ENCODE results near the gene UBQLN4.

UBQLN4 gene

DNA sequence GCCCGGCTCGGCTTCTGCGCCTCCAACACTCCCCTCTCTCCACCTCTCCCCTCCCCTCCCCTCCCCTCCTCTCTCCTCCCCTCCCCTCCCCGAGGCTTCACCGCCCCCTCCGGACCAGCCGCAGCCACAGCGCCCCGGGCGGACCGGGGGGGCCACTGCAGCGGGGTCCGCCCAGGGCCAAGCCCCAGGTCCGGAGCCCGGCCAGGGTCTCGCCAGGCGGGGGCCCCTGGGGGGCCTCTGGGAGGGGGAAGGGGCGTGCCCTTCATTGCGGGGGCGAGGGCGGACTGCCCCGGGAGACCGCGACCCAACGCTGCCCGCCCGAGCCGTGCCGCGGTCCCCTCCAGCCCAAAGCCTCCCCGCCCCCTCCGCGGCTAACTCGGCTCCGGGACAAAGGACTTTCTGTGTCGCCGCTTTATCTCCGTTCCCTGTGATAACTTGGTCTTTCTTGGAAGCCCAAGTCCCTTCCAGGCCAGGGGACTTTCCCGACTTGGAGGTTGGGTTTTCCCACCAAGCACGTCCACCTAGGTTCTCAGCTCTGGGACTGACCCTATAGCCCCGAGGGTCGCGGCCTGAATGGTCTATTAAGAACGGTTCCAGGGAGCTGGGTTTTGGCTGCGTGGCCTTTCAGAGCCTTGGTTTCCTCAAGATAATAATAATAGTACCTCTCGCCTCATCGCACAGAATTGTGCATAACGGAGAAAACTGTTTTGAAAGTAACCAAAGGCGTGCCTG lies at the start of gene UBQLN4:
Gene UBQLN4 (minus strand): TSS at position 31 of the 732 bp plus-strand sequence. CDS start 97 bp downstream, outside the sequence.
- peak; percentile 49 for DNase-seq

- no peak for DNase-seq
Measured at GRCh38 chr1:156102633-156103511, 49.3 kb upstream of the UBQLN4 start.

DNA sequence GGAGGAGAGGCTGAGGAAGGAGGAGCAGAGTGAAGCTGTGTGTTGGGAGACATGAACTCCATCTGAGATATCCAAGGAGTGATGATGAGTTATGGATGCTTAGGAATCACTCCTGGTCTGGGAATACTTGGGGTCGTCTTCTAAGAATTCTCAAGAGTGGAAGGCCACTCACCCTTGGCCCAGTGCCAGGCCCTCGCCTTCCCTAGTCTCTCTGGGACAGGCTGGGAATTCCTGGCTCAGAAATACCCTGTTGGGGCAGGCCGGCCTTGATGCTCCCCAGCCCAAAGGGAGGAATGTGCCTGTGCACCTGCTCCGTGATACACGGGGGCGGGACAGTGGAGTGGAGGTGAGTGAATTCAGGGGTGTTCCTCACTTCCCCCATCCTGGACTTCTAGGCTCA lies 48.3 kb upstream of the UBQLN4 start:
- DNase-seq = no peak

- DNase-seq = no peak
Measured at GRCh38 chr1:156100205-156100995, 46.8 kb upstream of the UBQLN4 start.

- DNase-seq = no peak
Measured at GRCh38 chr1:156099282-156099681, 45.7 kb upstream of the UBQLN4 start.

GRCh38 chr1:156098784-156099183 lies 45.2 kb upstream of the UBQLN4 start:
- DNase-seq = no peak

- no peak for DNase-seq
Measured at GRCh38 chr1:156097499-156098178, 44.0 kb upstream of the UBQLN4 start.

- peak; percentile 50 for DNase-seq
Measured at GRCh38 chr1:156096640-156097391, 43.2 kb upstream of the UBQLN4 start.

DNA sequence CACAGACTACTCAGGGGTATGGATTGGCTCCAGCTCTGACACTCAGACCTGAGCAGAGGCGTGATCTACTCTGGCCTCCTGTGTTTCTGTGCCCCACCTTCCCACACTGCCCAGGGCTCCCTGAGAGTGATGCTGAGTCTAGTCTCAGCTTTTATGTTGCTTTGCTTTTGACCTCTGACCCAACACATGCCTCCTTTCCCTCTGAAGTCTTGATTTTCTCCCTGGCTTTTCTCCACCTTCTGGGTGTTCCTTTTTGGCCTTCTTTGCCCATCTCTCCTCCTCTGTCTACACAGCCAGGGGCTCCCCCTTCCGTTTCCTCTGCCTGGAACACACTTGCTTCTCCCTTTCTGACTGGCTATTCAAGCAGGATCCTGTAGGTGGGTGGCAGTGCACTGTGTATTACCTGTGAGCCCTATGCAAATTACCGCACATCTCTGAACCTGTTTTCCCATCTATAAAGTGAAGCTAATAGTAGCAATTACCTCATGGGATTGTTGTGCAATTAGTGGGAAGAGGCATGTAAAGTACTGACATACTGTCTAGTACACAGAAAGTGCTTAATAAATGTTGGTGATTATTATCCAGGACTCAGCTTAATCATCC lies 42.4 kb upstream of the UBQLN4 start:
- no peak for DNase-seq

GRCh38 chr1:156091610-156092009 lies 38.0 kb upstream of the UBQLN4 start:
- no peak for DNase-seq

- DNase-seq = peak; percentile 35
Measured at GRCh38 chr1:156090840-156091188, 37.2 kb upstream of the UBQLN4 start.

- DNase-seq = no peak
Measured at GRCh38 chr1:156090138-156090839, 36.7 kb upstream of the UBQLN4 start.

- DNase-seq = no peak
Measured at GRCh38 chr1:156089704-156090103, 36.1 kb upstream of the UBQLN4 start.

DNA sequence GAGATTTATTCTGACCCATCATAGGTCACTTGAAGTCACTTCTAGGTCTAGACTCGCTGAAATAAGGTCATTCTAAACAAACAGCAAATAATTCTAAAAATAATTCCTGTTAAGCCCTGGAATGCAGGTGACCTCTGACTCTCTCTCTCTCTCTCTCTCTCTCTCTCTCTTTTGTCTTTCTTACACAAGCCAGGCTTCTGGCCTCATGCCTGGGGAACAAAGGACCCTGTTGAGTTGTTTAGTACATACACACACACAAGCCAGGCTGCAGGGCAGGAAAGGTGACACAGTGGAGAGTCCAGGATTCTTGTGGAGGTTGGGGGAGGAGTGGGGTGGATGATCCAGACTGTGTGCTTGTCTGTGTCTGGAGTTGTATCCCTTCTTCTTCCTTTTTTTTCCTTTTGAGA lies 32.7 kb upstream of the UBQLN4 start:
- DNase-seq = no peak

DNA sequence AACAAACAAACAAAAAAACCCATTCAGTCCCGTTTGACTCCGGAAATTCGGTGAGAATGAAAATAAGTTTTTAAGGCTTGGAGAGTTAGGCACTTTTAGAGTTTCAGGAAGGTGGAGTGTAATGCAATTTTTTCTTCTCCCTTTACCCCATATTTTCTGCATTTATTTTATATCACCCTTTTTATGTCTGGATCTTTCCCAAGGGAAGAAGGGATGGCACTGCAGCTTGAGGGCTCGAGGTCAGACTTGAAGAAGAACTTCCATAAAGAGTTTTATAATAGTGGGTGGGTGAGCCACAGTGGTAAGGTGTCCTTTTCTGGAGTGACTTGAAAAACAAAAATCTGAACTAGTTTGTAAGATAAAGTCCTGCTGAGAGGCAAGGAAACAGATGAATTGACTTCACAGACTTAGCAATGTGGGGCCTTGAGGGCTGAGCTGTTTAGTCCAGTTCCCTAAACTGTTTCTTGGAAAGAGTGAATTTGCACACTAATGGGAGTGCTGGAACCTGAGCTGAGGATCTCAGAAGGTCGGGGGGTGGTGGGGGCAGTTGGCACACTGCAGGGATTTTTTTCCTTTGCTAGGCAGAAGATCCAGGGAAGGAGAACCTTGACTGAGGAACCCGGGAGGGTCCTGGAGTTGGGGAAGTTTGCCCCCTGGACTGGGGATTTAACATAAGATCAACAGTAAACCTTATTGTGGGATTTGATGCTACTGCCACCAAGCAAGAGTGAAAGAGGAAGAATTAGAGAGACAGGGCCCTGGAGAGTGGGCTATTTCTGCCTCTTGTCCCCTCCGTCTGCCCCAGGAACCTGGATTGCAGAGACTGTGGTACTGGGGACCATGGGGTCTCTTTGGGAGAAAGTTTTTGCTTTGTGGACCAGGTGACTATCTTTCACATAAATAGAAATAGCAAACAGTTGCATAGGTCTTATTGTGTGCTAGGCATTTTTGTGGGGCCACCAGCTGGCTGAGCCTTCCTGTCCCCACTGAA lies 30.5 kb upstream of the UBQLN4 start:
- no peak for DNase-seq

GRCh38 chr1:156082309-156083091 lies 28.9 kb upstream of the UBQLN4 start, which contains the start of gene MEX3A:
MEX3A (minus strand) TSS chr1:156082465; CDS start chr1:156081998, 467 bp downstream.
- DNase-seq = peak; percentile 53

GRCh38 chr1:156081917-156082308 lies 28.3 kb upstream of the UBQLN4 start:
- peak; percentile 5 for DNase-seq

GRCh38 chr1:156081180-156081916 lies 27.8 kb upstream of the UBQLN4 start:
- no peak for DNase-seq
